NCI-H510A treated with DMSO at 0.1 percent for 48 hours (cell line): ENCODE results near the gene GPR137.

Experiments used
- DNase-seq: peaks from one replicate; lab custom pipeline; 2025; lab: John Stamatoyannopoulos, UW

The GPR137 gene

GRCh38 chr11:64249038-64249437, 36.6 kb upstream of the GPR137 start:
- no peak for DNase-seq

GRCh38 chr11:64249563-64250414, 35.9 kb upstream of the GPR137 start:
- no peak for DNase-seq

GRCh38 chr11:64250415-64251015, 35.1 kb upstream of the GPR137 start:
- DNase-seq, result no peak

GRCh38 chr11:64251016-64251752, 34.5 kb upstream of the GPR137 start, which contains the start of gene PLCB3:
Gene PLCB3 (plus strand): TSS chr11:64251530. CDS start chr11:64251650, 120 bp downstream.
- no peak for DNase-seq

- no peak for DNase-seq
Observed at GRCh38 chr11:64251753-64252002, 34.0 kb upstream of the GPR137 start.

GRCh38 chr11:64252003-64252872, 33.4 kb upstream of the GPR137 start:
- no peak for DNase-seq

- no peak for DNase-seq
Observed at GRCh38 chr11:64253043-64253442, 32.6 kb upstream of the GPR137 start.

- DNase-seq, result no peak
Observed at GRCh38 chr11:64253481-64253880, 32.2 kb upstream of the GPR137 start.

- DNase-seq, result no peak
Observed at GRCh38 chr11:64254326-64254725, 31.3 kb upstream of the GPR137 start.

GRCh38 chr11:64255135-64256128, 30.2 kb upstream of the GPR137 start:
- no peak for DNase-seq

GRCh38 chr11:64256300-64256699, 29.3 kb upstream of the GPR137 start:
- DNase-seq, result no peak

GRCh38 chr11:64258356-64258755, 27.3 kb upstream of the GPR137 start:
- no peak for DNase-seq

GRCh38 chr11:64258946-64259532, 26.6 kb upstream of the GPR137 start:
- DNase-seq, result no peak

GRCh38 chr11:64259533-64260067, 26.0 kb upstream of the GPR137 start:
- no peak for DNase-seq

- no peak for DNase-seq
Observed at GRCh38 chr11:64260147-64260708, 25.4 kb upstream of the GPR137 start.

GRCh38 chr11:64261556-64262080, 24.0 kb upstream of the GPR137 start:
- no peak for DNase-seq

- DNase-seq, result no peak
Observed at GRCh38 chr11:64262271-64263002, 23.2 kb upstream of the GPR137 start.

- no peak for DNase-seq
Observed at GRCh38 chr11:64263021-64263946, 22.4 kb upstream of the GPR137 start.
